ENCODE data around the gene LIG1. TPM values are rescaled to one million over a fixed set of nuclear protein-coding genes. Genes with fewer than 3 reads are reported as not detected.
A peak's percentile ranks its signal among the peaks of the same experiment; 100 is the strongest.

The LIG1 gene
- total and polyA plus RNA-seq, 10 donors: 26.5 to 68.4 (median 36.5) TPM

GRCh38 chr19:48210005-48210404 is 39.9 kb upstream of the LIG1 start:
- Histone ChIP-seq H3K27ac (peak overlapping the region in 5 of 8 donors; percentile 9 to 70 (median 46)), H3K9me3 (no peaks in the 10 kb centered on the region), H3K4me3 (no peak overlapping the region), H3K27me3 (replicated peaks in 1 of 7) (no peaks in the 10 kb centered on the region), H3K36me3 (peaks cover 0 to 62% (median 33%) of the 10 kb centered on the region in 6 donors), H3K4me1 (peaks cover 0 to 17% (median 9%) of the 10 kb centered on the region in 6 donors)
- intact Hi-C loops (cut with DNase I; ENCODE audit: low total_unique reads): no loop called here
- TF ChIP-seq POLR2A (IDR thresholded peaks at IDR 0.05): no peak
- no peak for TF ChIP-seq POLR2AphosphoS5 (IDR thresholded peaks at IDR 0.05)
- no peak for TF ChIP-seq CTCF (IDR thresholded peaks at IDR 0.05 in 8 of 11, conservative IDR thresholded peaks at IDR 0.05 in 3 of 11)
- DNase-seq: no peak
- WGBS, 5 donors: 55 to 82% (median 81%) methylated on average over 3 of the region's 3 CpGs

GRCh38 chr19:48206397-48207093 is 36.4 kb upstream of the LIG1 start:
- intact Hi-C loops (cut with DNase I; ENCODE audit: low total_unique reads): no loop called here
- H3K27ac ChIP-seq: peak overlapping the region in 2 of 8 donors; percentile 37 to 60

GRCh38 chr19:48203794-48204628 is 33.9 kb upstream of the LIG1 start:
- WGBS, 5 donors: 0 to 1% (median 0%) methylated on average over 23 to 34 of the region's 34 CpGs
- TF ChIP-seq POLR2A (IDR thresholded peaks at IDR 0.05): peak in 1 of 3 donors; percentile 5
- TF ChIP-seq POLR2AphosphoS5 (IDR thresholded peaks at IDR 0.05): peak; percentile 88 to 94 (median 89)
- peak in 3 of 11 experiments; percentile 10 to 19 (median 12) for TF ChIP-seq CTCF (IDR thresholded peaks at IDR 0.05 in 8 of 11, conservative IDR thresholded peaks at IDR 0.05 in 3 of 11)
- H3K9me3 ChIP-seq: no peaks in the 10 kb centered on the region
- no peaks in the 10 kb centered on the region for H3K27me3 ChIP-seq (replicated peaks in 1 of 7)
- H3K27ac ChIP-seq: peak overlapping the region; percentile 38 to 84 (median 71)
- H3K4me3 ChIP-seq: peak overlapping the region; percentile 55 to 88 (median 64)
- H3K4me1 ChIP-seq: peaks cover 0 to 36% (median 30%) of the 10 kb centered on the region in 6 donors
- peak; percentile 97 for DNase-seq
- peaks cover 0 to 4% (median 0%) of the 10 kb centered on the region in 6 donors for H3K36me3 ChIP-seq
- intact Hi-C loops (cut with DNase I; ENCODE audit: low total_unique reads): no loop called here

More at GRCh38 chr19:48206397-48207093, 36.4 kb upstream of the LIG1 start:
- TF ChIP-seq CTCF (IDR thresholded peaks at IDR 0.05 in 8 of 11, conservative IDR thresholded peaks at IDR 0.05 in 3 of 11) (no peak), POLR2A (IDR thresholded peaks at IDR 0.05) (no peak), POLR2AphosphoS5 (IDR thresholded peaks at IDR 0.05) (no peak)
- Histone ChIP-seq H3K27me3 (replicated peaks in 1 of 7) (no peaks in the 10 kb centered on the region), H3K4me3 (no peak overlapping the region), H3K9me3 (no peaks in the 10 kb centered on the region), H3K36me3 (peaks cover 0 to 27% (median 9%) of the 10 kb centered on the region in 6 donors), H3K4me1 (peaks cover 0 to 36% (median 30%) of the 10 kb centered on the region in 6 donors)
- no peak for DNase-seq
- 73 to 79% (median 77%) methylated on average over 9 of the region's 9 CpGs for WGBS, 5 donors
